A673 (cell line): ENCODE data around the gene CEACAM5.

ENCODE experiments used
- EZH2 ChIP-seq: fragments of 200-600 bp; sonication (generic); IDR thresholded peaks from 2 replicates; pipeline ENCODE4 v1.6.1; 2017; ENCODE audit warnings: borderline replicate concordance, low read depth, mild to moderate bottlenecking, mixed read lengths, antibody characterized with exemption, low read length; ENCODE audit not compliant: poor library complexity, severe bottlenecking
- TF ChIP-seq, protein P1 (sequence below): fragments of 300-800, 200-600 bp; sonication (generic); conservative IDR thresholded peaks from 2 replicates; pipeline ENCODE4 v1.5.1; 2017; ENCODE audit warnings: low read depth, mild to moderate bottlenecking, antibody characterized with exemption, low read length, moderate library complexity, mixed read lengths

DNA sequence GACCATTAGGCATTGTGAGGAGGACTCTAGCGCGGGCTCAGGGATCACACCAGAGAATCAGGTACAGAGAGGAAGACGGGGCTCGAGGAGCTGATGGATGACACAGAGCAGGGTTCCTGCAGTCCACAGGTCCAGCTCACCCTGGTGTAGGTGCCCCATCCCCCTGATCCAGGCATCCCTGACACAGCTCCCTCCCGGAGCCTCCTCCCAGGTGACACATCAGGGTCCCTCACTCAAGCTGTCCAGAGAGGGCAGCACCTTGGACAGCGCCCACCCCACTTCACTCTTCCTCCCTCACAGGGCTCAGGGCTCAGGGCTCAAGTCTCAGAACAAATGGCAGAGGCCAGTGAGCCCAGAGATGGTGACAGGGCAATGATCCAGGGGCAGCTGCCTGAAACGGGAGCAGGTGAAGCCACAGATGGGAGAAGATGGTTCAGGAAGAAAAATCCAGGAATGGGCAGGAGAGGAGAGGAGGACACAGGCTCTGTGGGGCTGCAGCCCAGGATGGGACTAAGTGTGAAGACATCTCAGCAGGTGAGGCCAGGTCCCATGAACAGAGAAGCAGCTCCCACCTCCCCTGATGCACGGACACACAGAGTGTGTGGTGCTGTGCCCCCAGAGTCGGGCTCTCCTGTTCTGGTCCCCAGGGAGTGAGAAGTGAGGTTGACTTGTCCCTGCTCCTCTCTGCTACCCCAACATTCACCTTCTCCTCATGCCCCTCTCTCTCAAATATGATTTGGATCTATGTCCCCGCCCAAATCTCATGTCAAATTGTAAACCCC, 2.8 kb upstream of the CEACAM5 start:
- TF ChIP-seq, protein P1, sequence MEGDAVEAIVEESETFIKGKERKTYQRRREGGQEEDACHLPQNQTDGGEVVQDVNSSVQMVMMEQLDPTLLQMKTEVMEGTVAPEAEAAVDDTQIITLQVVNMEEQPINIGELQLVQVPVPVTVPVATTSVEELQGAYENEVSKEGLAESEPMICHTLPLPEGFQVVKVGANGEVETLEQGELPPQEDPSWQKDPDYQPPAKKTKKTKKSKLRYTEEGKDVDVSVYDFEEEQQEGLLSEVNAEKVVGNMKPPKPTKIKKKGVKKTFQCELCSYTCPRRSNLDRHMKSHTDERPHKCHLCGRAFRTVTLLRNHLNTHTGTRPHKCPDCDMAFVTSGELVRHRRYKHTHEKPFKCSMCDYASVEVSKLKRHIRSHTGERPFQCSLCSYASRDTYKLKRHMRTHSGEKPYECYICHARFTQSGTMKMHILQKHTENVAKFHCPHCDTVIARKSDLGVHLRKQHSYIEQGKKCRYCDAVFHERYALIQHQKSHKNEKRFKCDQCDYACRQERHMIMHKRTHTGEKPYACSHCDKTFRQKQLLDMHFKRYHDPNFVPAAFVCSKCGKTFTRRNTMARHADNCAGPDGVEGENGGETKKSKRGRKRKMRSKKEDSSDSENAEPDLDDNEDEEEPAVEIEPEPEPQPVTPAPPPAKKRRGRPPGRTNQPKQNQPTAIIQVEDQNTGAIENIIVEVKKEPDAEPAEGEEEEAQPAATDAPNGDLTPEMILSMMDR: no peak
- TF ChIP-seq EZH2: no peak
